HK-2 (cell line): Measurements from ENCODE around the gene ANXA6.

ENCODE experiments used
- DNase-seq: peaks from one replicate; pipeline ENCODE4 v3.0.0-alpha.2; 2018; ENCODE audit not compliant: unreplicated experiment

The ANXA6 gene

GRCh38 chr5:151064916-151065499, 92.6 kb downstream of the ANXA6 start:
- no peak for DNase-seq

DNA sequence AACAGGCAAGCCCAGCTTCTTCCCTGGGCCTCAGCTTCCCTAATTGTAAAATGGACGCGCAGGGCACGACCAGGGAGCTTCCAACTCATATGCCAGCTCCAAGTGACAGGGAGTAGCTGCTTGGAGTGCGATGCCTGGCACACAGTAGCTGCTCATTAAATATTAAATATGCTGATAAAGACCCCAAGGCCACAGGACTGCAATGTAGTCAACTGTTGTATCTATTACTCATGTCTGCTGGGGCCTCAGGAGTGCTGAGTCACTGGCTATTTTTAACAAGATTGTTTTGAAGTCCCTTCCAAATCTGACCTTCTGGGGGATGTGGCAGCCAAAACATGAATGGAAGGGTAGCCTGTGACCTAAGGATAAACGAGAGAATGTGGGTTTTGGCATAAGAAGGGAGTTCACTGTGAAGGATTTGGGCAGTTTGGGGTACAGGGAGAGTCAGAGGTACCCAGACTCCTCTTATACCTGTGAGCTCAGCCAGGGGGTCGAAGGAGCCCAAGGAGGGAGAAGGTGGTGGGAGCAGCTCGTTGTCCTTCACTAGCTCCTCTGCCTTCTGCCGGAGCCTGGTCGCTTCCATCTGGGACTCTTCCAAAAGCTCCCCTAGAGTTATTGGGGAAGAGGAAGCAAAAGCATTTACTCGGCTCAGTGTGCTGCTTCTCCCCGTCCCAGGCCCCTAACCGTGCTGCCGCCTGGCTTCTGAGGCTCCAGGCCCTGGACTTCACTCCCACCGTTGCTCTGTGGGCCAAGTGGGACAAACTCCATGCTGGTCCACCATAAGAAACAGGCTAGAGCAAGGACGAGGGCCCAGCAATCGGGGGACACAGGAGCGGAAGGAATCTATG, 94.2 kb downstream of the ANXA6 start:
- DNase-seq: peak; percentile 28

DNA sequence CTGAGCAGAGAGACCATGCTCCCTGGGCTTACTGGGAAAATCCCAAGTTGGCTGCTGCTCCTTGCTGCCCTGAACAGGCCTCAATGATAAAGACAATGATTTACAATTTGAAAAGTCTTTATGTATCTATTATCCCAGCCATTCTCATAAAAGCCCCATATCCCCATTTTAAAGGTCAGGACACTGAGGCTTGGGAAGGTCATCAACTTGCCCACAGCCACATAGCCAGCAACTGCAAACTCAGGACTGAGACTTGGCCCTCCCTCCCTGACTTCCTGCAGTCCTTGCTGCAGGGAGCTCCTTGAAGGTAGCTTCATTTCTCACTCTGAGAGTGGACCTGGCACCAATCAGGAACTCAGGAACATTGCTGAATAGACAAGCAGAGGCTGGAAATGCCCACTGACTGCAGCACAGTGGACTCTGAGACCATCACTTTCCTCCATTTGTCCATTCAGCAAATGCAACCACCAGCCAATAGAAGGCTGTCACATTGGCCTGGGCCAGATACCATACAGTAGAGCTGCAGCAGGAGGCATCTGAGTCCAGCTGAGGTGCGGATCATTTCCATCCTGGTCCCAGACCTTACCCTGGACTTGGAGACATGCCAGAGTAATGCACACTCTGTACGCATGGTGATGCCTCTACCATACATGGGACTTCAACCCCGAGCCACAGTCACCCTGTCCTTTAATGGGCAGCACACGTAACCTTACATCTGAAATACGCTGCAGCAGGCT, 95.0 kb downstream of the ANXA6 start:
- no peak for DNase-seq

- no peak for DNase-seq
Observed at GRCh38 chr5:151060742-151061141, 96.8 kb downstream of the ANXA6 start.

DNA sequence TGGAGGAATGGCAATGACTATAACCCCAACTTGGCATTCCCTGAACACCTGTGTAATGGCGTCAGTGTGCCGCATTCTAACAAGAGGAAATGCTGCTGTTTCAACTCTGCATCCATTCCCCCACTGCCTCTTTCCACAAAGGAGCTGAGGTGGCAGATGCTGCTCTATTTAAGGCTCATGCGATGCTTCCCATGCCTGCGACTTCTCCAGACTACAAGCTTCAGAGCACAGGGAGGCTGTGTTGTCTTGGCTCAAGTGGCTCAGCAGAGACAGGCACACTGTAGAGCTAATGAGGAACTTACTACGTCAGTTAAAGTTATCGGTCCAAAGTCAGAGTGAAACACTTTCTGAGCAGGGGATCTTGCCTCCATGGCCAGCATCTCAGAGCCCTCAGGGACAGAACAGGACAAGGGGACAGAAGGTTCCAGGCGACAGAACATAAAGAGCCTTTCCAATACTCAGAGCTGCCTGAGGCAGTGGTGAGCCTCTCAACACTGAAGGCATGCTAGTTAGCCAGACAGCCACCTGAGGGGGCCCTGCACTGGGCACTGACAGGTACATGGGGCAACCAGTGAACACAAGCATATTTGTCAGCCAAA, 98.6 kb downstream of the ANXA6 start:
- no peak for DNase-seq

DNA sequence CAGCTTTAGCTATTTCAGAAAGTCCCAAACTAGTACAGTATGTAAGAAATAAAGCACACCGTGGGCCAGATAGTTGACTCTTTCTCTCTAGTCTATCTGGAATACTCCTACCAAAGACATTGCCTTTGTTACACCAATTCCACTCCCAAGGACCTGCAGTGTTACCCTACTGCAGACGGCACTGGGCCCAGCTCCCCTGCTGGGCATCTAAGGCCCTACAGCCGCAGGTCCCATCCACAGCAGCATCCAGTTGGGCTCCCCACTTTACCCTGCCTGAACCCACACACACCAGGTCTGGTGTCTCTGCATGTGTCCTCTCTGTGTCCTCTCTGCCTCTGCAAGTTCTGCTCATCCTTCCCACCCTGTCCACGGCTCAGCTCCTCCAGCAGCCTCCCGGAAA, 99.3 kb downstream of the ANXA6 start:
- no peak for DNase-seq

- DNase-seq: no peak
Observed at GRCh38 chr5:151056379-151057325, 100.9 kb downstream of the ANXA6 start.

GRCh38 chr5:151055336-151055735, 102.2 kb downstream of the ANXA6 start:
- no peak for DNase-seq

GRCh38 chr5:151054709-151055108, 102.9 kb downstream of the ANXA6 start:
- no peak for DNase-seq

DNA sequence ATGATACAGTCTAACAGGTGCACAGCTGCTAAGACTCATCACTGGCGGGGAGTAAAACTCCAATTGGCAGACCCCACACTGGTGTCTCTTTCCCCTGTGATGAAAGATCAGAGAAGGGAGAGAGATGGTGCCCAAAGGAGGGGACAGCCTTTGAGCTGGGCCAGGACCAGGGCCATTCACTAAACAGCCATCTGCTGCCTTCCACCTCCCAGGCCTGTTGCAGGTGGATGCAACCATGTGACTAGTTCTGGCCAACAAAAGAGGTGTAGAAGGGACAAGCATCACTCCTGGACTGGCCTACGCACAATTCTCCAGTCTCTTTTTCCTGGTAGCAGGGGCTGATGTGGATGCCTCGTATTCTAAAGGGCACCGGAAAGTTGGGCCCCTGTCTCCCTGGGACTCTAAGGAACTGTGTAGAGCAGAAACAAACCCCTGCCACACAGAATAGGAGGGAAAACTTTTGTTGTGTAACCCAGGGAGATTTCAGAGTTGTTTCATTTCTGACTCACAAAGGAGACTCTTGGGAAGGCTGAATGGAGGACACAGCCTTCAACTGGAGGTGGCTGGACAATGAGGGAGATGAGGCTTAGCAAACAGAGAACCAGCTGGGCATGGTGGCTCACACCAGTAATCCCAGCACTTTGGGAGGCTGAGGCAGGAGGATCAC, 103.7 kb downstream of the ANXA6 start:
- DNase-seq: no peak

GRCh38 chr5:151052836-151053235, 104.7 kb downstream of the ANXA6 start:
- no peak for DNase-seq

DNA sequence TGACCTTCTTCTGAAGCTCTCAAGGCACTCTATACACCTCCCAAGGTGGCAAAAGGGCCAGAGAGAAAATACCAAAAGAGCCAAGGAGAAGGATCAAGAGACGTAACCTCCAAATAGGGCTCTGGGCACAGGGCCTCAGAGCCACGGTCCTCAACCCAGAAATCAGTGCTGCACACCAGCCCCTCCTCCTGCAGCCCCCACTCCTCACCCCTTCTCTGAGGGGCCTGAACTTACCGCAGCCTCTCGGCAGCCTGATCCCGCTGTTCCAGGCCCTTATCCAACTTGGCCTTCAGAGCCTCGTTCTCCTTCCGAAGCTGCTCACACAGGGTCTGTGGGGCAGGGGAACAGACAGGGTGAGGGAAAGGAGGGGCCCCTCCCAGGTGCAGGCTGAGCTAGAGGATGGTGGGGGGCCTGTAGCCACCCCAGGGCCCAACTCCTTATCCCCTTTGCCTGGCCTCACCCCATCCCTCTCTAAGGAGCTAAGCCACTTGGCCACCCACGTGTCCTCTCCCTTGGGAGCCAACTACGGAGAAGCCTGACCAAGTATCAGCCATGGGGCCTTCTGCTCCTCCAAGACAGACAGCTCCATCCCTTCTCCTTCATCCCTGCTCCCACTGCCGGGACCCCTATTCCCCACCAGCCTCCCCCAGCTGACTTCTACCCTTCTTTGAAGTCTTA, 105.5 kb downstream of the ANXA6 start:
- no peak for DNase-seq

GRCh38 chr5:151051066-151051930, 106.3 kb downstream of the ANXA6 start:
- DNase-seq: peak; percentile 55
